K562 (cell line): ENCODE measurements around the gene AASS. TPM values are rescaled to one million over a fixed set of nuclear protein-coding genes. Genes with fewer than 3 reads are reported as not detected.
A peak's percentile ranks its signal among the peaks of the same experiment; 100 is the strongest.

Experiments used
- ATAC-seq: fragments of 200-7000 bp; cut with Tn5 transposase; 3 replicates; pipeline ENCODE4 v1.9.1; 2020; ENCODE audit warnings: moderate library complexity
- BruUV-seq: library from RNA; stranded (reverse); fragments of 400-500 nt; replicated peaks from 2 replicates; lab custom pipeline; 2021; lab: Mats Ljungman, UMichigan
- CTCF ChIA-PET: fragments of 300-600 bp; formaldehyde crosslinking; extraction: SDS; loops from one replicate; lab custom pipeline; 2021; ENCODE audit warnings: low intra/inter-chr PET ratio; lab: Yijun Ruan, JAX
- POLR2A ChIA-PET: fragments of 300-600, 350-650 bp; sonication (Branson Sonifier 250); formaldehyde crosslinking; extraction: SDS; loops from one replicate; lab custom pipeline; 2021; ENCODE audit warnings: antibody characterized with exemption, inconsistent platforms; lab: Yijun Ruan, JAX
- DNase-seq, 4 experiments: peaks; one replicate each; pipeline versions ENCODE4 v3.0.0 to v3.0.0-alpha.2; 2011 to 2018; ENCODE audit warnings: low spot score in 3 of 4, mixed read lengths in 3 of 4; ENCODE audit errors: extremely low read depth in 1 of 4
- FAIRE-seq: peaks from 2 replicates; lab custom pipeline; 2011; peaks lifted over from hg19 to GRCh38; lab: Jason Lieb, UNC
- H2AFZ ChIP-seq: 2 replicates; pipeline ENCODE4 v1.6.0; 2011; ENCODE audit warnings: low read depth, low read length, control low read depth, inconsistent platforms
- H3K27ac ChIP-seq: fragments of 200-600 bp; 3 replicates; pipeline ENCODE4 v1.8.0; 2011; ENCODE audit warnings: low read depth, mild to moderate bottlenecking, control low read depth, inconsistent platforms, low read length, moderate library complexity, mixed read lengths; ENCODE audit errors: extremely low read depth
- H3K27me3 ChIP-seq, 2 experiments: fragments of 300-600 bp in 1 of 2; 2 replicates in 1 of 2; 3 replicates in 1 of 2; pipeline versions ENCODE4 v1.6.0 to v1.8.0; 2011; ENCODE audit warnings: inconsistent platforms in 2 of 2, low read length in 2 of 2, mild to moderate bottlenecking in 1 of 2, mixed read lengths in 1 of 2, moderate library complexity in 1 of 2; ENCODE audit not compliant: control insufficient read depth in 2 of 2, insufficient read depth in 2 of 2
- H3K36me3 ChIP-seq: fragments of 300-600 bp; 3 replicates; pipeline ENCODE4 v1.8.0; 2011; ENCODE audit warnings: mild to moderate bottlenecking, low read length, inconsistent platforms; ENCODE audit not compliant: control insufficient read depth, insufficient read depth
- H3K4me1 ChIP-seq, 2 experiments: fragments of 200-600 bp in 1 of 2; replicated peaks in 1 of 2; 2 replicates in 1 of 2; 3 replicates in 1 of 2; pipeline versions ENCODE4 v1.5.1 to v1.8.0; 2011; ENCODE audit warnings: inconsistent platforms in 2 of 2, low read length in 2 of 2, mild to moderate bottlenecking in 1 of 2, mixed read lengths in 1 of 2, moderate library complexity in 1 of 2; ENCODE audit not compliant: control insufficient read depth in 2 of 2, insufficient read depth in 2 of 2
- H3K4me2 ChIP-seq: 2 replicates; pipeline ENCODE4 v1.6.1; 2011; ENCODE audit warnings: low read length, control low read depth, inconsistent platforms, mixed read lengths; ENCODE audit not compliant: insufficient read depth
- H3K4me3 ChIP-seq: fragments of 200-600 bp; sonication (generic), shearing (Covaris generic); 2 replicates; pipeline ENCODE4 v1.5.1; 2016; ENCODE audit warnings: control low read depth, inconsistent platforms
- H3K79me2 ChIP-seq: fragments of 200-600 bp; 3 replicates; pipeline ENCODE4 v1.8.0; 2011; ENCODE audit warnings: low read length, inconsistent platforms; ENCODE audit not compliant: control insufficient read depth, insufficient read depth
- H3K9ac ChIP-seq, 2 experiments: 2 replicates each; pipeline versions ENCODE4 v1.6.0 to v1.6.1; 2011; ENCODE audit warnings: low read depth in 2 of 2, low read length in 2 of 2, control low read depth in 1 of 2, inconsistent platforms in 1 of 2, mild to moderate bottlenecking in 1 of 2, mixed read lengths in 1 of 2; ENCODE audit not compliant: insufficient read depth in 1 of 2
- H3K9me1 ChIP-seq: one replicate; pipeline ENCODE4 v1.6.0; 2011; ENCODE audit warnings: inconsistent platforms, mild to moderate bottlenecking, low read length, moderate library complexity; ENCODE audit not compliant: control insufficient read depth, insufficient read depth
- H3K9me3 ChIP-seq: replicated peaks from 2 replicates; pipeline ENCODE4 v1.5.1; 2011; ENCODE audit warnings: low read depth, low read length, inconsistent platforms; ENCODE audit not compliant: control insufficient read depth, insufficient read depth
- H4K20me1 ChIP-seq: replicated peaks from 2 replicates; pipeline ENCODE4 v1.6.1; 2011; ENCODE audit warnings: low read length, inconsistent platforms, mixed read lengths; ENCODE audit not compliant: control insufficient read depth, insufficient read depth
- DACH1 ChIP-seq: fragments of 450-650 bp; IDR thresholded peaks from 2 replicates; pipeline ENCODE4 v1.6.1; 2018; ENCODE audit not compliant: partially characterized antibody
- MAFG ChIP-seq: fragments of 450-650 bp; conservative IDR thresholded peaks from 2 replicates; pipeline ENCODE4 v1.6.1; 2016; ENCODE audit warnings: missing genetic modification characterization, missing compliant biosample characterization
- ZNF316 ChIP-seq: fragments of 450-650 bp; IDR thresholded peaks from 2 replicates; pipeline ENCODE4 v1.6.1; 2016
- WGBS: fragments of 100-300 bp; shearing (Covaris generic); methylation state at CpG from one replicate; pipeline ENCODE4 v1.1.6; 2016; ENCODE audit warnings: low coverage, mixed read lengths; ENCODE audit not compliant: insufficient coverage; ENCODE audit errors: missing lambda C conversion rate; 5-methylcytosine and 5-hydroxymethylcytosine counted together
- in situ Hi-C: fragments of 300-500 bp; cut with MboI; formaldehyde crosslinking; loops from 4 replicates; pipeline ENCODE4 v1.15.0; 2018; ENCODE audit warnings: inconsistent platforms, mixed read lengths
- intact Hi-C: fragments of 100-400 bp; cut with micrococcal nuclease; formaldehyde crosslinking; loops from 2 replicates; pipeline ENCODE4 v1.14.2; 2022
- polyA plus RNA-seq, 8 experiments: library from polyadenylated mRNA; depleted of rRNA in 4 of 8; stranded (reverse) in 5 of 8; unstranded in 3 of 8; fragments of >200 nt; fragmentation: Nextera tagmentation in 2 of 8; fragmentation: Illumina TruSeq in 1 of 8; extraction: Ambion mirVana in 2 of 8; extraction: Trizol in 1 of 8; gene quantifications; 2 replicates each; pipeline versions ENCODE4 v1.2.1 to v1.2.3, GENCODE V29; 2011 to 2014; ENCODE audit warnings: inconsistent platforms in 1 of 8, missing spikeins in 1 of 8
- total RNA-seq, 7 experiments: library from RNA; depleted of rRNA in 6 of 7; stranded (reverse); fragments of >200 nt in 6 of 7; fragmentation: Illumina TruSeq in 2 of 7; extraction: Trizol in 2 of 7; gene quantifications; 2 replicates each; pipeline versions ENCODE4 v1.2.1 to v1.2.3, GENCODE V29; 2011 to 2021; ENCODE audit warnings: low replicate concordance in 1 of 7
- TF ChIP-seq, protein P1 (sequence below): fragments of 450-650 bp; formaldehyde crosslinking; IDR thresholded peaks from 2 replicates; pipeline ENCODE4 v1.4.0; 2022; ENCODE audit warnings: missing genetic modification characterization

The AASS gene
- total and polyA plus RNA-seq, 9 of the 15 experiments (the other 6 are each of a cell fraction or from before 2014, with no cell fraction given), result 0.04 to 0.38 (median 0.07) TPM; not detected in 6

DNA sequence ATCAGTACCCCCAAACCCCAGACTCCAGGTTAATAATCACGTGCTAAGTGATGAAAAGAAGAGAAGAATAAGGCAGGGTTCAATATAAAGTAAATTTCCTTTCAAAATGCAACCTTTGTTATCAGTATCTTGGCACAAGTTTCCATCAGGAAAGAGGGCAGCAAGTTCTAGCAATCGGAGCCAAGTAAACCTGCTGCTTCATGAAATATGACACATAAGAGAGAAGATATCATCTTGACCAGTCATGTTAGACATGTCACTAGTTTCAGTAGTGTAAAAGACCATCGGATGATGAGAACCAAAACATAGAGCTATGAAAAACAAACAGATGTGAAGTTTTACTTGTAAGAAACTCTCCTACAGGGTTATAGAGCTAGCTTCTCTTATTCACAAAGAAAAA lies 44.0 kb downstream of the AASS start (continued):
- TF ChIP-seq, protein P1, sequence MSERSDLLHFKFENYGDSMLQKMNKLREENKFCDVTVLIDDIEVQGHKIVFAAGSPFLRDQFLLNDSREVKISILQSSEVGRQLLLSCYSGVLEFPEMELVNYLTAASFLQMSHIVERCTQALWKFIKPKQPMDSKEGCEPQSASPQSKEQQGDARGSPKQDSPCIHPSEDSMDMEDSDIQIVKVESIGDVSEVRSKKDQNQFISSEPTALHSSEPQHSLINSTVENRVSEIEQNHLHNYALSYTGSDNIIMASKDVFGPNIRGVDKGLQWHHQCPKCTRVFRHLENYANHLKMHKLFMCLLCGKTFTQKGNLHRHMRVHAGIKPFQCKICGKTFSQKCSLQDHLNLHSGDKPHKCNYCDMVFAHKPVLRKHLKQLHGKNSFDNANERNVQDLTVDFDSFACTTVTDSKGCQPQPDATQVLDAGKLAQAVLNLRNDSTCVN (CRISPR knock-in tag), result no peak

DNA sequence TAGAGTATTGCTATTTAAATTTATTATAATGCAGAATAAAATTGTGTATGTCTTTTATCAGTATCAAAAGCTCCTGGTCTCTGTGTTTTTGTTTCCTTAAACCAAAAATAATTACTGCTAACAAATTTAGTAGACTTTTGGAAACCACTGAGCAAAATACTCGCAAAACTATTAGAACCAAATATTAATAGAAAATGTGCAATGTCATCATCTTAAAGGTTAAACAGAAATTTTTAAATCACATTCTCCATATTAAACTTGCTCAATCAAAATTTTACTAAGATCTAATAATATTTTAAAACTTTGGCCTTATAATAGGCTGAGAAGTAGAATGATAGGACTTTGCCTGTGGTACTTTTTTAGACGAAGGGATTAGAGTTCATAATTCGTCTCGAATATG lies 48.4 kb downstream of the AASS start:
- H3K27me3 ChIP-seq, result no peaks in the 10 kb centered on the region
- peak; percentile 62 for TF ChIP-seq ZNF316
- peak; percentile 38; the same call in 1 of the 2 replicates for TF ChIP-seq MAFG (tag)
- no peak for TF ChIP-seq DACH1
- peaks cover 2% of the 10 kb centered on the region; the same call in 1 of the 2 replicates for H3K9me3 ChIP-seq
- H3K4me1 ChIP-seq, result no peaks in the 10 kb centered on the region
- H3K79me2 ChIP-seq, result no peaks in the 10 kb centered on the region
- ATAC-seq (no peak), FAIRE-seq (no peak), DNase-seq (no peak)
- H3K27ac ChIP-seq, result no peak overlapping the region
- H2AFZ ChIP-seq, result no peak overlapping the region
- no peak overlapping the region for H3K4me2 ChIP-seq
- no peaks in the 10 kb centered on the region for H3K36me3 ChIP-seq
- POLR2A ChIA-PET, result interaction anchor here (0.6 kb wide), 1 partner anchor 1602 kb away, joined by 3 read pairs; no protein-coding TSS in a partner anchor
- H3K9ac ChIP-seq, result no peak overlapping the region
- H3K9me1 ChIP-seq, result no peaks in the 10 kb centered on the region
- intact Hi-C loops, result no loop called here
- CTCF ChIA-PET, result no interaction called here
- in situ Hi-C loops, result no loop called here
- H4K20me1 ChIP-seq, result no peaks in the 10 kb centered on the region
- no peak overlapping the region for H3K4me3 ChIP-seq
- under 1% methylated on average over 4 of the region's 4 CpGs for WGBS
- no TSS peak for BruUV-seq
